Measurements from ENCODE around the gene ATP5IF1. TPM values are rescaled to one million over a fixed set of nuclear protein-coding genes. Genes with fewer than 3 reads are reported as not detected.

Gene ATP5IF1
- polyA plus RNA-seq, 1 of the 3 experiments (the other 2 are of a cell fraction), result 594 TPM

DNA sequence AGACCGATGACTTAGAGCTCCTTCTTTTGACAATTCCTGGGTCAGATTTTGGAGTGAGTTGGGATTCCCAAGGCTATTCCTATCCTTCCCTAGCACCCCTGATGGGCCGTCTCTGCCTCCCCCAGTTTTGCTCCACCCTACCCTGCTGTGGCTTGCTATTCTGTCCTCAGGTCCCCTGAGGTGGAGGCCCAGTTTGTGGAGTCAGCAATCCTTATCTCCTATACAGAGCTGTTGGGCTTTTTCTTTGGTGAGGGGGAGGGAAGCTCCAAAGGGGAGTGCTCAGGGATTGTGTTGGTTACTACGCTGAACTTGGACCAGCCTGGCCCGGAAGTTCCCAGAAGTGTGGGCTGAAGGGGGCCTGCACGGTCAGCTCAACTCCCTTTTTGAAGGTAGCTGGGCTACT is 31.0 kb downstream of the ATP5IF1 start:
- Histone ChIP-seq H3K27me3 (ENCODE audit: insufficient read depth) (no peaks in the 10 kb centered on the region), H3K4me1 (ENCODE audit: control insufficient read depth in 1 of 2, insufficient read depth in 2 of 2, low read depth in 1 of 2, low read length in 1 of 2) (peaks cover 0 to 4% of the 10 kb centered on the region in 2 experiments; a peak in 1 of 4 replicates), H3F3A (replicated peaks; ENCODE audit: insufficient read depth) (peaks cover 5% of the 10 kb centered on the region), H3K36me3 (replicated peaks in 1 of 2; ENCODE audit: control insufficient read depth in 1 of 2, insufficient read depth in 2 of 2, low read length in 1 of 2) (peaks cover 11 to 13% of the 10 kb centered on the region in 2 experiments), H3K9me3 (no peaks in the 10 kb centered on the region), H4K20me1 (ENCODE audit: insufficient read depth) (peaks cover 98% of the 10 kb centered on the region), H2AFZ (ENCODE audit: low read depth) (no peak overlapping the region), H3K9me2 (no peaks in the 10 kb centered on the region), H3K27ac (ENCODE audit: low read depth in 2 of 2, low read length in 1 of 2) (no peak overlapping the region), H3K4me3 (ENCODE audit: low read depth in 2 of 2, low read length in 1 of 2) (no peak overlapping the region), H3K79me2 (ENCODE audit: insufficient read depth) (peaks cover 95% of the 10 kb centered on the region), H3K9ac (no peak overlapping the region), H3K4me2 (no peak overlapping the region)
- WGBS (ENCODE audit: low lambda C conversion rate), result 85% methylated on average over 4 of the region's 5 CpGs
- no peak for TF ChIP-seq TCF12 (IDR thresholded peaks at IDR 0.05)
- no peak for TF ChIP-seq USF1 (IDR thresholded peaks at IDR 0.05; ENCODE audit: borderline replicate concordance, low read depth)
- TF ChIP-seq CTCF (IDR thresholded peaks at IDR 0.05), result no peak
- TF ChIP-seq REST (IDR thresholded peaks at IDR 0.05; ENCODE audit: low read depth, low read length), result no peak
- TF ChIP-seq RAD21 (IDR thresholded peaks at IDR 0.05; ENCODE audit: low read length), result no peak
- TF ChIP-seq JUND (IDR thresholded peaks at IDR 0.05), result no peak
- TF ChIP-seq SMC3 (IDR thresholded peaks at IDR 0.05; ENCODE audit: low read depth, low read length), result no peak
- TF ChIP-seq RXRA (IDR thresholded peaks at IDR 0.05; ENCODE audit: borderline replicate concordance, low read depth), result no peak
- TF ChIP-seq GATA2 (CRISPR knock-in tag; IDR thresholded peaks at IDR 0.05), result no peak
- TF ChIP-seq GABPA (IDR thresholded peaks at IDR 0.05; ENCODE audit: low read depth), result no peak
- no peak for TF ChIP-seq NFIC (IDR thresholded peaks at IDR 0.05; ENCODE audit: borderline replicate concordance)
- no peak for TF ChIP-seq ELF1 (IDR thresholded peaks at IDR 0.05)
- no peak for TF ChIP-seq MXI1 (IDR thresholded peaks at IDR 0.05; ENCODE audit: low read depth, low read length)
- TF ChIP-seq ZBTB33 (IDR thresholded peaks at IDR 0.05; ENCODE audit: borderline replicate concordance, low read depth), result no peak
- no peak for TF ChIP-seq NRF1 (IDR thresholded peaks at IDR 0.05; ENCODE audit: low read depth, low read length)
- ChIA-PET POLR2A (interaction anchor here (0.7 kb wide), 1 partner anchor 62 kb away, joined by 6 read pairs; the partner anchor contains the start of gene MED18), CTCF (interaction anchor here (0.7 to 1.5 kb wide), 4 partner anchors 9 to 93 kb away, joined by 3 to 4 read pairs (median 3); no protein-coding TSS in a partner anchor)
- no peak for DNase-seq

Measured in SK-N-SH (cell line).